ENCODE data around the gene HSPA2. TPM values are rescaled to one million over a fixed set of nuclear protein-coding genes. Genes with fewer than 3 reads are reported as not detected.

The HSPA2 gene
- polyA plus RNA-seq, 1 donor from 2014 or later = 0.25 TPM

DNA sequence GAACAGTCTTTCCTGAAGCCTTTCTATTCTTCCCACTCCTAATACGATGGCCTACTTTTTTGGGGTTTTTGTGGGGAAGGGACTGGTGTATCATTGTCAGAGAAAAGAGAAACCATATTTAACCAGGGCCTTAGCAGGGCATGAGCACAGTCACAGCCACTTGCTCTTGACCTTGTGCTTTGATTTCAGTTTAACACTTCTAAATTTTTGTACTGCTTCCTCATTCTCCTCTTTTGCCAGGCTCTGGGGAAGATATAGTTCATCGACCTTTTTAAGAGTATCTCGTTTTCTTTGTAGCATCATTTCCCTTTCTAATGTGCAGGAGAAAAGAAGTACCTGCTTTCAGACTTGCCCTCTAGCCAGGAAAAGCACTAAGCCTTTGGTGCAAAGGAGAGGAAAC, 33.8 kb upstream of the HSPA2 start:
- no peaks in the 10 kb centered on the region for H3K9me3 ChIP-seq (ENCODE audit: low read length)
- H3K9me2 ChIP-seq (ENCODE audit: insufficient read depth, low read length) = no peaks in the 10 kb centered on the region
- H3K79me2 ChIP-seq (replicated peaks; ENCODE audit: insufficient read depth, low read length) = peaks cover 66% of the 10 kb centered on the region
- H3K4me3 ChIP-seq (ENCODE audit: low read length) = peak overlapping the region; percentile 98
- H3K9ac ChIP-seq (ENCODE audit: low read length) = no peak overlapping the region
- H3K27ac ChIP-seq (ENCODE audit: low read length) = no peak overlapping the region
- no peaks in the 10 kb centered on the region for H3F3A ChIP-seq (ENCODE audit: insufficient read depth, low read length, poor library complexity, severe bottlenecking)
- TF ChIP-seq, protein P1, sequence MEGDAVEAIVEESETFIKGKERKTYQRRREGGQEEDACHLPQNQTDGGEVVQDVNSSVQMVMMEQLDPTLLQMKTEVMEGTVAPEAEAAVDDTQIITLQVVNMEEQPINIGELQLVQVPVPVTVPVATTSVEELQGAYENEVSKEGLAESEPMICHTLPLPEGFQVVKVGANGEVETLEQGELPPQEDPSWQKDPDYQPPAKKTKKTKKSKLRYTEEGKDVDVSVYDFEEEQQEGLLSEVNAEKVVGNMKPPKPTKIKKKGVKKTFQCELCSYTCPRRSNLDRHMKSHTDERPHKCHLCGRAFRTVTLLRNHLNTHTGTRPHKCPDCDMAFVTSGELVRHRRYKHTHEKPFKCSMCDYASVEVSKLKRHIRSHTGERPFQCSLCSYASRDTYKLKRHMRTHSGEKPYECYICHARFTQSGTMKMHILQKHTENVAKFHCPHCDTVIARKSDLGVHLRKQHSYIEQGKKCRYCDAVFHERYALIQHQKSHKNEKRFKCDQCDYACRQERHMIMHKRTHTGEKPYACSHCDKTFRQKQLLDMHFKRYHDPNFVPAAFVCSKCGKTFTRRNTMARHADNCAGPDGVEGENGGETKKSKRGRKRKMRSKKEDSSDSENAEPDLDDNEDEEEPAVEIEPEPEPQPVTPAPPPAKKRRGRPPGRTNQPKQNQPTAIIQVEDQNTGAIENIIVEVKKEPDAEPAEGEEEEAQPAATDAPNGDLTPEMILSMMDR (IDR thresholded peaks at IDR 0.05; ENCODE audit: poor library complexity, severe bottlenecking) = no peak
- TF ChIP-seq MXI1 (conservative IDR thresholded peaks at IDR 0.05; ENCODE audit: poor library complexity, severe bottlenecking) (no peak), SMC3 (conservative IDR thresholded peaks at IDR 0.05; ENCODE audit: poor library complexity) (no peak), EP300 (conservative IDR thresholded peaks at IDR 0.05; ENCODE audit: poor library complexity, severe bottlenecking) (no peak), EZH2 (IDR thresholded peaks at IDR 0.05; ENCODE audit: borderline replicate concordance, insufficient read depth, low read length, poor library complexity, severe bottlenecking) (no peak), RAD21 (conservative IDR thresholded peaks at IDR 0.05) (no peak), POLR2AphosphoS5 (IDR thresholded peaks at IDR 0.05) (no peak), TAF1 (IDR thresholded peaks at IDR 0.05; ENCODE audit: low read depth) (no peak)
- TF ChIP-seq, protein P2, sequence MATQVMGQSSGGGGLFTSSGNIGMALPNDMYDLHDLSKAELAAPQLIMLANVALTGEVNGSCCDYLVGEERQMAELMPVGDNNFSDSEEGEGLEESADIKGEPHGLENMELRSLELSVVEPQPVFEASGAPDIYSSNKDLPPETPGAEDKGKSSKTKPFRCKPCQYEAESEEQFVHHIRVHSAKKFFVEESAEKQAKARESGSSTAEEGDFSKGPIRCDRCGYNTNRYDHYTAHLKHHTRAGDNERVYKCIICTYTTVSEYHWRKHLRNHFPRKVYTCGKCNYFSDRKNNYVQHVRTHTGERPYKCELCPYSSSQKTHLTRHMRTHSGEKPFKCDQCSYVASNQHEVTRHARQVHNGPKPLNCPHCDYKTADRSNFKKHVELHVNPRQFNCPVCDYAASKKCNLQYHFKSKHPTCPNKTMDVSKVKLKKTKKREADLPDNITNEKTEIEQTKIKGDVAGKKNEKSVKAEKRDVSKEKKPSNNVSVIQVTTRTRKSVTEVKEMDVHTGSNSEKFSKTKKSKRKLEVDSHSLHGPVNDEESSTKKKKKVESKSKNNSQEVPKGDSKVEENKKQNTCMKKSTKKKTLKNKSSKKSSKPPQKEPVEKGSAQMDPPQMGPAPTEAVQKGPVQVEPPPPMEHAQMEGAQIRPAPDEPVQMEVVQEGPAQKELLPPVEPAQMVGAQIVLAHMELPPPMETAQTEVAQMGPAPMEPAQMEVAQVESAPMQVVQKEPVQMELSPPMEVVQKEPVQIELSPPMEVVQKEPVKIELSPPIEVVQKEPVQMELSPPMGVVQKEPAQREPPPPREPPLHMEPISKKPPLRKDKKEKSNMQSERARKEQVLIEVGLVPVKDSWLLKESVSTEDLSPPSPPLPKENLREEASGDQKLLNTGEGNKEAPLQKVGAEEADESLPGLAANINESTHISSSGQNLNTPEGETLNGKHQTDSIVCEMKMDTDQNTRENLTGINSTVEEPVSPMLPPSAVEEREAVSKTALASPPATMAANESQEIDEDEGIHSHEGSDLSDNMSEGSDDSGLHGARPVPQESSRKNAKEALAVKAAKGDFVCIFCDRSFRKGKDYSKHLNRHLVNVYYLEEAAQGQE (IDR thresholded peaks at IDR 0.05; ENCODE audit: borderline replicate concordance) = no peak
- H3K4me2 ChIP-seq (ENCODE audit: low read length) = no peak overlapping the region
- H4K20me1 ChIP-seq (ENCODE audit: insufficient read depth) = no peaks in the 10 kb centered on the region
- H2AFZ ChIP-seq (ENCODE audit: low read depth, low read length) = no peak overlapping the region
- no peaks in the 10 kb centered on the region for H3K27me3 ChIP-seq (ENCODE audit: insufficient read depth, low read depth, low read length)
- H3K36me3 ChIP-seq (ENCODE audit: insufficient read depth, low read length) = no peaks in the 10 kb centered on the region

DNA sequence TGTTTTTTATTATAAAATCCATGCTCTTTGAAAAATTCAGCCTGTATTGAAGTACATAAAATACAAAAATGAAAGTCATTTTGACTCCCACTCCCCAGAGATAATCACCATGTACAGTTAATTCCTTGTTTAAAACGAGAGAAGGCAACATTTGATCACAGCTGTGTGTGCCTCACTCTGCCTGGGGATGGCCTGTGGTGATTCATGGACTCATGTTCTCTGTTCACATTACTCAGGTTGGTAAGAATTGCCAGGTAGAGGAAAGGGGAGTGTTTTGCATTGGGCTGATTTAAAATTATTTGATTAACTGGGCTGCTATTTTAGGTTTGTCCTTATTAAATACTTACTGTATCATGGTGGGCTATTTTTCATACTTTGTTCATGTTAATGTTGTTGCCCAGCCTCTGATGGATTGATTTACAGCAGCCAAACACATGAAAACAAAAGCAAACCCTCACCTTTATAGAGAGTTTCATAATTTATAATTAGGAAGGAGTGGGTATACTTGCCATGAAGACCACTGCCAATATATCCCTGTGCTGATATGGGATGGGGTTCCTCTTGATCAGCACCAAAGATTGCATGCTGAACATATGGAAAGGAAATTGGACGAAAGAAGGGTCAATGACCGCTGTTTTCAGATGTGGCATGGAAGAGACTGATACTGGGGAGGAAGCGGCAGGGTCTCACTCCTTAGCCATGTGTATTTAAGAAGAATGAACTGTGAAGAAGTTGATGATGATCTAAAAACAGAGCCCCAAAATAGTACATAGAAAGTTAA, 33.0 kb upstream of the HSPA2 start:
- H3K4me2 ChIP-seq (ENCODE audit: low read length) = no peak overlapping the region
- H3K9me3 ChIP-seq (ENCODE audit: low read length) = no peaks in the 10 kb centered on the region
- no peak overlapping the region for H3K9ac ChIP-seq (ENCODE audit: low read length)
- no peak for TF ChIP-seq EP300 (conservative IDR thresholded peaks at IDR 0.05; ENCODE audit: poor library complexity, severe bottlenecking)
- TF ChIP-seq TAF1 (IDR thresholded peaks at IDR 0.05; ENCODE audit: low read depth) = no peak
- no peak for TF ChIP-seq EZH2 (IDR thresholded peaks at IDR 0.05; ENCODE audit: borderline replicate concordance, insufficient read depth, low read length, poor library complexity, severe bottlenecking)
- TF ChIP-seq MXI1 (conservative IDR thresholded peaks at IDR 0.05; ENCODE audit: poor library complexity, severe bottlenecking) = no peak
- TF ChIP-seq, protein P2 (IDR thresholded peaks at IDR 0.05; ENCODE audit: borderline replicate concordance) = no peak
- TF ChIP-seq SMC3 (conservative IDR thresholded peaks at IDR 0.05; ENCODE audit: poor library complexity) = no peak
- H3K9me2 ChIP-seq (ENCODE audit: insufficient read depth, low read length) = no peaks in the 10 kb centered on the region
- no peak overlapping the region for H2AFZ ChIP-seq (ENCODE audit: low read depth, low read length)
- no peaks in the 10 kb centered on the region for H3K27me3 ChIP-seq (ENCODE audit: insufficient read depth, low read depth, low read length)
- no peaks in the 10 kb centered on the region for H4K20me1 ChIP-seq (ENCODE audit: insufficient read depth)
- H3K79me2 ChIP-seq (replicated peaks; ENCODE audit: insufficient read depth, low read length) = peaks cover 66% of the 10 kb centered on the region
- no peaks in the 10 kb centered on the region for H3K36me3 ChIP-seq (ENCODE audit: insufficient read depth, low read length)
- H3K27ac ChIP-seq (ENCODE audit: low read length) = no peak overlapping the region
- no peaks in the 10 kb centered on the region for H3F3A ChIP-seq (ENCODE audit: insufficient read depth, low read length, poor library complexity, severe bottlenecking)
- H3K4me3 ChIP-seq (ENCODE audit: low read length) = peak overlapping the region; percentile 98
